Measurements from ENCODE around the gene NKTR.
A peak's percentile ranks its signal among the peaks of the same experiment; 100 is the strongest.

NKTR gene

DNA sequence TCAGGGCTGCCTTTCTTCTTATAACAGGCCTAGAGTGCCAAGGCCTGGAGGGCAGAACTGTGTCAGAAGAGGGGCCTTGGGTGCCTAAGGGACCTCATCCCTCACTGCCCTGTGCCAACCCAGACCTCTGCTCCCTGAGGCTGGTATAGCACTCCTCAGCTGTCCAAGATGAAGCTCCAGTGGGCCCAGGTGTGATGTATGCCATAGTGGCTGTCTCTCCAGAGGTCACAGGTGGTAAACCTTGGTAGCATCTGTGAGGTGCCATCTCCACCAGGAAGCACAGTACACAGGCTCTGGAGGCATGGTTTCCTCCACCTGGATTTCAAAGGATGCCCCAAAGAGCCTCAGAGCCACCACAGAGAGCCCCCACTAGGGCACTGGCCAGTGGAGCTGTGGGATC, 72.6 kb downstream of the NKTR start:
- no peaks in the 10 kb centered on the region for H3K36me3 ChIP-seq
- no peak overlapping the region for H3K4me3 ChIP-seq
- H3K27ac ChIP-seq: no peak overlapping the region
- peaks cover 0 to 2% (median 0%) of the 10 kb centered on the region in 3 donors for H3K9me3 ChIP-seq
- TF ChIP-seq, protein P1, sequence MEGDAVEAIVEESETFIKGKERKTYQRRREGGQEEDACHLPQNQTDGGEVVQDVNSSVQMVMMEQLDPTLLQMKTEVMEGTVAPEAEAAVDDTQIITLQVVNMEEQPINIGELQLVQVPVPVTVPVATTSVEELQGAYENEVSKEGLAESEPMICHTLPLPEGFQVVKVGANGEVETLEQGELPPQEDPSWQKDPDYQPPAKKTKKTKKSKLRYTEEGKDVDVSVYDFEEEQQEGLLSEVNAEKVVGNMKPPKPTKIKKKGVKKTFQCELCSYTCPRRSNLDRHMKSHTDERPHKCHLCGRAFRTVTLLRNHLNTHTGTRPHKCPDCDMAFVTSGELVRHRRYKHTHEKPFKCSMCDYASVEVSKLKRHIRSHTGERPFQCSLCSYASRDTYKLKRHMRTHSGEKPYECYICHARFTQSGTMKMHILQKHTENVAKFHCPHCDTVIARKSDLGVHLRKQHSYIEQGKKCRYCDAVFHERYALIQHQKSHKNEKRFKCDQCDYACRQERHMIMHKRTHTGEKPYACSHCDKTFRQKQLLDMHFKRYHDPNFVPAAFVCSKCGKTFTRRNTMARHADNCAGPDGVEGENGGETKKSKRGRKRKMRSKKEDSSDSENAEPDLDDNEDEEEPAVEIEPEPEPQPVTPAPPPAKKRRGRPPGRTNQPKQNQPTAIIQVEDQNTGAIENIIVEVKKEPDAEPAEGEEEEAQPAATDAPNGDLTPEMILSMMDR (IDR thresholded peaks at IDR 0.05): no peak
- H3K4me1 ChIP-seq: peaks cover 0 to 2% (median 0%) of the 10 kb centered on the region in 4 donors
- DNase-seq: peak in 1 of 2 donors; percentile 51
- intact Hi-C loops (cut with DNase I; ENCODE audit: low total_unique reads): no loop called here
- no peaks in the 10 kb centered on the region for H3K27me3 ChIP-seq

DNA sequence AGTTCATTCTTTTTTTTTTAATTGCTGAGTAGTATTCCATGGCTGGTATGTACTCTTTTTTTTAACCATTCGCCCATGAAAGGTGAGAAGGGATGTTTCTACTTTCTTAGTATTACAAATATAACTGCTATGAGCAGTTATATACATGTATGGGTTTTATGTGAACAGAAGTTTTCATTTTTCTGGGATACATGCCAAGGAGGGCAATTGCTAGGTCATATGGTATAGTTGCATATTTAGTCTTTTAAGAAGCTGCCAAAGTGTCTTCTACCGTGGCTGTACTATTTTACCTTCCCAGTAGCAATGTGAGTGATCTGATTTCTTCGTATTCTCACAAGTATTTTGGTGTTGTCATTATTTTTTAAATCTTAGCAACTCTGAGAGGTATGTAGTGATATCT, 73.7 kb downstream of the NKTR start:
- H3K27ac ChIP-seq: no peak overlapping the region
- H3K4me1 ChIP-seq: no peaks in the 10 kb centered on the region
- intact Hi-C loops (cut with DNase I; ENCODE audit: low total_unique reads): no loop called here
- H3K4me3 ChIP-seq: no peak overlapping the region
- H3K36me3 ChIP-seq: no peaks in the 10 kb centered on the region
- peaks cover 0 to 2% (median 0%) of the 10 kb centered on the region in 3 donors for H3K9me3 ChIP-seq
- TF ChIP-seq, protein P1 (IDR thresholded peaks at IDR 0.05): no peak
- DNase-seq: no peak
- no peaks in the 10 kb centered on the region for H3K27me3 ChIP-seq

DNA sequence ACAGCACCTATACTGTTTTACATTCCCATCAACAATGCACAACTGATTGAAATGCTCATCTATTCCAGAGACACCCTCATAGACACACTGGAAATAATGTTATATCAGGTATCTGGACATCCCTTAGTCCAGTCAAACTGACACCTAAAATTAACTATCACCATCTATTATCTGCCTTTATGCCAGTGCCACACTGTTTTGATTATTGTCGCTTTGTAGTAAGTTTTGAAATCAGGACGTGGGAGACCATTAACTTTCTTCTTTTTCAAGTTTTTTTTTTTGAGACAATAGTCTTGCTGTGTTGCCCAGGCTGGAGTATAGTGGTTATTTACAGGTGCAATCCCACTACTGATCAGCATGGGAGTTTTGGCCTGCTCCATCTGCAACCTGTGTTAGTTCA, 75.4 kb downstream of the NKTR start:
- no peak overlapping the region for H3K27ac ChIP-seq
- no peaks in the 10 kb centered on the region for H3K36me3 ChIP-seq
- intact Hi-C loops (cut with DNase I; ENCODE audit: low total_unique reads): no loop called here
- H3K4me3 ChIP-seq: no peak overlapping the region
- TF ChIP-seq, protein P1 (IDR thresholded peaks at IDR 0.05): no peak
- H3K4me1 ChIP-seq: no peaks in the 10 kb centered on the region
- no peaks in the 10 kb centered on the region for H3K27me3 ChIP-seq
- peaks cover 0 to 2% (median 0%) of the 10 kb centered on the region in 3 donors for H3K9me3 ChIP-seq
- no peak for DNase-seq

DNA sequence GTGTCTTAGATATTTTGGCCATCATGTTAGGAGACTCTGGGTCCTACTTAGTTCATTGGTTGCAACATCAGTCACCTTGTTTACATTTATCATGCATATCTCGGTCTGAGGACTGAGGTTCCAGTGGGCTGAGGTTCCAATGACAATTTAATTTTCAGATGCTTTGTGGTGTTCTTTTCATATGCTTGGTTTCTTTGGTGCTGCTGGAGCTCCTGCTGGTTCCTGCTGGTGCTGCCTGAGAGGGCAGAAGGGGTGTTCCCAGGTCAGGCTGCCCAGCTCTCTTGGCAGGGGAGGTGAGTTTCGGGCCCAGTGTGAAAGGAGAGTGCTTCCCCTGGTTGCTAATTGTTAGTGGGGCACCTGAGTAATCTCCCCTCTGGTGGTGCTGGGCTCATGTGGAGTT, 78.0 kb downstream of the NKTR start:
- Histone ChIP-seq H3K4me3 (no peak overlapping the region), H3K27ac (no peak overlapping the region), H3K27me3 (no peaks in the 10 kb centered on the region), H3K36me3 (no peaks in the 10 kb centered on the region), H3K9me3 (peaks cover 0 to 2% (median 0%) of the 10 kb centered on the region in 3 donors), H3K4me1 (peaks cover 0 to 10% (median 4%) of the 10 kb centered on the region in 4 donors)
- intact Hi-C loops (cut with DNase I; ENCODE audit: low total_unique reads): no loop called here
- peak in 1 of 2 donors; percentile 35 for DNase-seq
- TF ChIP-seq, protein P1 (IDR thresholded peaks at IDR 0.05): no peak

DNA sequence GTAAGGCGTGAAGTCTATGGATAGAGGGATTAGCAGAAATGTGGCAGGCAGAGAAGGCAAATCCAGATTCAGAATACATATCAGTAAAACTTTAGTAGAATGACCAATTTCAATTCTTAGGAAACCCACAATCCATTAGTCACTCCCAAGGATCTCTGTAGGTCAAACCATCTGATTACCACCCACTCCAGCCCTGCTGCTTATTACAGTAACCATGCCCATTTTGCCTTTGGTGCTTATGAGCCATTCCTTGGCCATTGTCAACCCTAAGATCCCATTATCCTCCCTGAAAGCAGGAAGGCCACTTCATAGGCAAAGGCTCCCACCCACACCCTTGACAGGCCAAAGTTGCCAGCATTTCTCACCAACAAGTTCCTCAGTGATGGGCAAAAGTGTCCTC, 79.8 kb downstream of the NKTR start:
- Histone ChIP-seq H3K4me1 (peaks cover 0 to 25% (median 20%) of the 10 kb centered on the region in 4 donors), H3K27ac (no peak overlapping the region), H3K4me3 (no peak overlapping the region), H3K27me3 (no peaks in the 10 kb centered on the region), H3K9me3 (peaks cover 0 to 2% (median 0%) of the 10 kb centered on the region in 3 donors), H3K36me3 (no peaks in the 10 kb centered on the region)
- intact Hi-C loops (cut with DNase I; ENCODE audit: low total_unique reads): no loop called here
- TF ChIP-seq, protein P1 (IDR thresholded peaks at IDR 0.05): no peak
- peak in 1 of 2 donors; percentile 13 for DNase-seq

DNA sequence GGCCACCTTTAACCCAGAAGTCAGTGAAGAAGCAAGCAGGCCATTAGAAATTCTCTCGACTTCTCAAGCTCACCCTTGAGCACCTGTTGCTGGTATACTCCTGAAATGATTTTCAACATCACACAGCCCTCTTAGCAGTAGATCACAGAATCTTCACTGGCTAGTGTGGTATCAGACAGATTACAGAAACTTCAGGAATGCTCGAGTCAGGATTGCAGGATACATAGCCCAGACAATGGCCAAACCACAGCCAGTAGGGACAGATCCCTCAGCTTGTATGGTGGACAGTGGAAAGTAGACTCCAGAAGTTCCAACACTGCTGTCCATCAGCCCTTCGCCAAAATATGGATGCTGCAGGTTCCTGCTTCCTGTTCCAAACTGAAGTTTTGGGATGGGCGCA, 80.3 kb downstream of the NKTR start:
- Histone ChIP-seq H3K9me3 (peaks cover 0 to 2% (median 0%) of the 10 kb centered on the region in 3 donors), H3K4me3 (no peak overlapping the region), H3K27ac (no peak overlapping the region), H3K36me3 (no peaks in the 10 kb centered on the region), H3K27me3 (no peaks in the 10 kb centered on the region), H3K4me1 (peaks cover 0 to 30% (median 25%) of the 10 kb centered on the region in 4 donors)
- intact Hi-C loops (cut with DNase I; ENCODE audit: low total_unique reads): no loop called here
- DNase-seq: peak in 1 of 2 donors; percentile 19
- TF ChIP-seq, protein P1 (IDR thresholded peaks at IDR 0.05): no peak

Data from tibial artery (tissue), 4 donors.